Body of pancreas (tissue), 4 donors: Measurements from ENCODE around the gene SLC4A3. TPM values are rescaled to one million over a fixed set of nuclear protein-coding genes. Genes with fewer than 3 reads are reported as not detected.

Experiments
- ATAC-seq: fragments of 150-250 bp; one replicate; pipeline ENCODE4 v1.9.1; 2016
- DNase-seq, 4 donors: peaks; one replicate each; pipeline ENCODE4 v3.0.0-alpha.2; 2019
- H3K27ac ChIP-seq, 4 donors: fragments of 200-600 bp; sonication (generic); 1 replicate in 3 of 4; 2 replicates in 1 of 4; pipeline versions ENCODE4 v1.5.1 to v1.6.1; 2016 to 2019; ENCODE audit warnings: mild to moderate bottlenecking in 1 of 4, mixed read lengths in 1 of 4, moderate library complexity in 1 of 4
- H3K27me3 ChIP-seq, 2 donors: fragments of 200-600 bp; sonication (generic); one replicate each; pipeline ENCODE4 v1.6.0; 2016; ENCODE audit warnings: mild to moderate bottlenecking in 1 of 2
- H3K36me3 ChIP-seq, 2 donors: fragments of 200-600 bp; sonication (generic); replicated peaks in 1 of 2; 2 replicates each; pipeline ENCODE4 v1.5.1; 2016; ENCODE audit warnings: low read depth in 2 of 2; ENCODE audit not compliant: insufficient read depth in 1 of 2
- H3K4me1 ChIP-seq: fragments of 200-600 bp; sonication (generic); one replicate; pipeline ENCODE4 v1.6.0; 2016
- H3K4me3 ChIP-seq, 2 donors: fragments of 200-600 bp; sonication (generic); 1 replicate in 1 of 2; 2 replicates in 1 of 2; pipeline ENCODE4 v1.5.1; 2016 to 2019
- H3K9me3 ChIP-seq, 3 donors: fragments of 200-600 bp; sonication (generic); 1 replicate in 2 of 3; 2 replicates in 1 of 3; pipeline ENCODE4 v1.5.1; 2016
- CTCF ChIP-seq, 7 experiments: fragments of 450-650 bp in 4 of 7; fragments of 200-600 bp in 3 of 7; sonication (generic) in 3 of 7; IDR thresholded peaks; one replicate each; pipeline ENCODE4 v1.5.1; 2016 to 2019; ENCODE audit warnings: antibody characterized with exemption in 7 of 7
- POLR2A ChIP-seq, 3 donors: fragments of 450-650 bp; IDR thresholded peaks; one replicate each; pipeline ENCODE4 v1.6.1; 2016; ENCODE audit warnings: antibody characterized with exemption in 3 of 3, mild to moderate bottlenecking in 2 of 3
- WGBS, 2 donors: methylation state at CpG; one replicate each; pipeline ENCODE4 v1.1.5; 2017; 5-methylcytosine and 5-hydroxymethylcytosine counted together
- intact Hi-C: fragments of 100-400 bp; cut with DNase I; formaldehyde crosslinking; loops from one replicate; pipeline ENCODE4 v1.15.1; 2023
- total RNA-seq, 2 donors: library from RNA; depleted of rRNA; stranded (reverse); fragments of >200 nt; gene quantifications; one replicate each; pipeline ENCODE4 v1.1.0, GENCODE V29; 2016

The SLC4A3 gene
- total RNA-seq, 2 donors from 2014 or later = 2.6 to 10.9 TPM

GRCh38 chr2:219607931-219608330, 19.5 kb upstream of the SLC4A3 start:
- Histone ChIP-seq H3K27ac (no peak overlapping the region), H3K27me3 (no peaks in the 10 kb centered on the region), H3K4me1 (no peaks in the 10 kb centered on the region), H3K36me3 (peaks cover 0 to 8% of the 10 kb centered on the region in 2 donors), H3K4me3 (no peak overlapping the region), H3K9me3 (no peaks in the 10 kb centered on the region)
- TF ChIP-seq POLR2A (IDR thresholded peaks at IDR 0.05) (no peak), CTCF (IDR thresholded peaks at IDR 0.05) (no peak)
- ATAC-seq = no peak
- intact Hi-C loops = no loop called here
- WGBS, 2 donors = 83 to 95% methylated on average over 4 to 15 of the region's 15 CpGs
- DNase-seq = no peak

GRCh38 chr2:219608399-219608964, 18.9 kb upstream of the SLC4A3 start:
- no peak overlapping the region for H3K27ac ChIP-seq
- ATAC-seq (no peak), DNase-seq (no peak)
- intact Hi-C loops = no loop called here
- no peaks in the 10 kb centered on the region for H3K9me3 ChIP-seq
- H3K4me3 ChIP-seq = no peak overlapping the region
- TF ChIP-seq POLR2A (IDR thresholded peaks at IDR 0.05) (no peak), CTCF (IDR thresholded peaks at IDR 0.05) (no peak)
- H3K4me1 ChIP-seq = no peaks in the 10 kb centered on the region
- peaks cover 0 to 8% of the 10 kb centered on the region in 2 donors for H3K36me3 ChIP-seq
- H3K27me3 ChIP-seq = no peaks in the 10 kb centered on the region
- WGBS, 2 donors = 83 to 88% methylated on average over 6 to 15 of the region's 15 CpGs

DNA sequence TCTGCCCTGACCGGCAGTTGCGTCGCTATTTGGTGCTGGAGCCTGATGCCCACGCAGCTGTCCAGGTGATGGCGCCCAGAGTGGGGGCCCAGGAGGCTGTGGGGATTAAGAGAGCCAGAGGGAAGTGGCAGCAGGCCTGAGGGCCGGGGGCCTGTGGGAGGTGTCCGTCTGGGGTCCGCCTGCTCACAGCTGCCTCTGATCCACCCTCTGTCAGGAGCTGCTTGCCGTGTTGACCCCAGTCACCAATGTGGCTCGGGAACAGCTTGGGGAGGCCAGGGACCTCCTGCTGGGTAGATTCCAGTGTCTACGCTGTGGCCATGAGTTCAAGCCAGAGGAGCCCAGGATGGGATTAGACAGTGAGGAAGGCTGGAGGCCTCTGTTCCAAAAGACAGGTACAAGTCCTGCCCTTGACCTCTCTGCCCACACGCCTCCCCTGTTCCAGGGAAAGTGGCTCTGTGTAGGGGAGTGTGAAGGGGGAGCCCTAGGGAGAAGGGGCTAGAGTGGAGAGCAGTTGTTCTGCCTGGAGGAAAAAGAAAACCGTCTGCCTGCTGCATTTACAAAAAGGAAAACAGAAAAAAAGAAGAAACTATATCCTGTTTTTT, 18.2 kb upstream of the SLC4A3 start:
- Histone ChIP-seq H3K36me3 (peaks cover 0 to 8% of the 10 kb centered on the region in 2 donors), H3K27ac (no peak overlapping the region), H3K4me3 (no peak overlapping the region), H3K9me3 (no peaks in the 10 kb centered on the region), H3K27me3 (no peaks in the 10 kb centered on the region), H3K4me1 (no peaks in the 10 kb centered on the region)
- no peak for ATAC-seq
- WGBS, 2 donors = 88% methylated on average over 11 to 13 of the region's 13 CpGs
- DNase-seq = no peak
- no peak for TF ChIP-seq POLR2A (IDR thresholded peaks at IDR 0.05)
- no peak for TF ChIP-seq CTCF (IDR thresholded peaks at IDR 0.05)
- intact Hi-C loops = no loop called here

GRCh38 chr2:219611306-219611705, 16.1 kb upstream of the SLC4A3 start:
- Histone ChIP-seq H3K36me3 (peaks cover 0 to 9% of the 10 kb centered on the region in 2 donors), H3K4me3 (no peak overlapping the region), H3K4me1 (no peaks in the 10 kb centered on the region), H3K27ac (no peak overlapping the region), H3K27me3 (no peaks in the 10 kb centered on the region), H3K9me3 (no peaks in the 10 kb centered on the region)
- WGBS, 2 donors = 90 to 98% methylated on average over 7 to 9 of the region's 9 CpGs
- intact Hi-C loops = no loop called here
- DNase-seq = no peak
- no peak for TF ChIP-seq POLR2A (IDR thresholded peaks at IDR 0.05)
- TF ChIP-seq CTCF (IDR thresholded peaks at IDR 0.05) = no peak
- no peak for ATAC-seq
